ENCODE results near the gene SEC14L5. TPM values are rescaled to one million over a fixed set of nuclear protein-coding genes. Genes with fewer than 3 reads are reported as not detected.
A peak's percentile ranks its signal among the peaks of the same experiment; 100 is the strongest.

SEC14L5 gene
- total RNA-seq, 1 donor from 2014 or later, result 3.1 TPM

DNA sequence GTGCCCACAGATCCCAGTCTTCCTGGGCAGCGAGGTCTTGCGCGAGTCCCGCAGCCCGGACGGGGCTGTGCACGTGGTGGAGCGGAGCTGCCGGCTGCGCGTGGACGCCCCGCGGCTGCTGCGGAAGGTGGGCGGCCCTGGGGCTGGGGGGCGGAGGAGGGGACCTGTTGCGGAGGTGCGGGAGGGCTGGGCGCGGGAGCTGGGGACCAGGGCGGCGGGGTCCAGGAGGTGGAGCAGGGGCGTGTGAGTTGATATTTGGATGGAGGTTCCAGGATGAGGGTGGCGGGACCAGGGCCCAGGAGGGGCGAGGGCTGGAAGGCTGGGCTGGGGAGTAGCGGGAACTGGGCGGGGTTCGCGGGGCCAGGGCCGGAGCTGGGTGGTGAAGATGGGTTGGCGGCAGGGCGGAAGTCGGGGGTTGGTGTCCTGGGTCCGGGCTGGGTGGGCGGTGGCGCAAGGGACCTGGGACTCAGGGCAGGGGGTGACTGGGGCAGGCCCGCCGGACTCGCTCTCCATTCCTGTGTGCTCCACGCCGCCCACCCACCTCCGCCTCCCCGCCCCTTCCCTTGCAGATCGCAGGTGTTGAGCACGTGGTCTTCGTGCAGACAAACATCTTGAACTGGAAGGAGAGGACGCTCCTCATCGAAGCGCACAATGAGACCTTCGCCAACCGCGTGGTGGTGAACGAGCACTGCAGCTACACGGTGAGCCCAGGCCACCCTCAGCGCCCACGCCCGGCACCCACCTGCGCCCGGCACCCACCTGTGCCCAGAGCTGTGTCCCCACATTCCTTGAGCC lies 29.6 kb downstream of the SEC14L5 start:
- DNase-seq, result no peak

DNA sequence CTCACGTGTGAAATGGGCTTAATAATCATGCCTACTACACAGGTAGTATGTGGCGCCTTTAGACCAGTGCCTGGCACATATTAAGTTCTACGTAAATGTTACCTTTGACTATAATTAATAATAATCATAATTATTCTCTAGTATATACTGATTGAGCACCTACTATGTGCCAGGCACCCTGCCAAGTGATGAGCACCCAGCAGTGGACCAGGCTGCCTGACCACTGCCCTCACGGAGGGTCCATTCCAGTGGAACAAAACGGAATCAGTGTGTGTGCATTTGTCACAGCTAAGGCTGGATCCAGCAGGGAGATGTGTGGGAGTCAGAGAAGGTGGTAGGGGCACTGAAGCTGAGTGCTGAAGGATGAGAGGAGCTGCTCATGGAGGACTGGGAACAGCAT lies 30.5 kb downstream of the SEC14L5 start:
- no peak for DNase-seq

- DNase-seq, result no peak
These were observed 31.4 kb downstream of the SEC14L5 start for GRCh38 chr16:4989391-4990006.

DNA sequence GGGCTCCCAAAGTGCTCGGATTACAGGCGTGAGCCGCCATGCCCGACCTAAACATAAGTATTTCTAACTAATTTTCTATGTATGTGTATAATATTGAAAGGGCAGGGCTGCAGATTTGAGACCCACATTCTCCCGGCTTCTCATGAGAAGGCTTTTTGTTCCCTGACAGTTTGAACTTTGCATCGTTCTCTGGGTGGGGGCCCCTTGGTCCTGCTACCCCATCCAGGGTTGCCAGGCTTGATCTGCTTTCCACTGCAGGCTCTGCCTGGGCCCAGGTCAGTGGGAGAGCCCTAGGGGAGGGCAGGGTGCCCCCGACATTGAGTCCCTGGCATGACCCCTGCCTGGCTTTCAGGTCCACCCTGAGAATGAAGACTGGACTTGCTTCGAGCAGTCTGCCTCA lies 32.3 kb downstream of the SEC14L5 start:
- DNase-seq, result no peak

GRCh38 chr16:4991754-4992153 lies 33.6 kb downstream of the SEC14L5 start:
- DNase-seq, result no peak

GRCh38 chr16:4994719-4995434 lies 36.7 kb downstream of the SEC14L5 start:
- DNase-seq, result no peak

DNA sequence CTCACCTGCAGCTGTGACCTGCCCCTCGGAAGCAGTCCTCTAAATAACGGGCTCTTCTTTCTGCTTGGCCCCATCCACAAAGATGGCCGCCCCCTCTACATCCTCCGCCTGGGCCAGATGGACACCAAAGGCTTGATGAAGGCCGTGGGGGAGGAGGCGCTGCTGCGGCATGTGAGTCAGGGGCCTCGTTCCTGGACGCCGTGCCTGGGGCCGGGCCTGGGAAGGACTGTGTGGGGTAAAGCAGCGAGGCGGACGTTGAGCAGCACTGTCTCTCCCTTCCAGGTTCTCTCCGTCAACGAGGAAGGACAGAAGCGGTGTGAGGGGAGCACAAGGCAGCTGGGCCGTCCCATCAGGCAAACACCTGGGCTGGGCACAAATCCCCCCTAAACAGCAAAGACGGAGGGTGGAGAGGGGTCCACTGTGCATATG lies 42.5 kb downstream of the SEC14L5 start:
- no peak for DNase-seq

- DNase-seq, result no peak
These were observed 43.4 kb downstream of the SEC14L5 start for GRCh38 chr16:5001571-5001970.

- no peak for DNase-seq
These were observed 43.9 kb downstream of the SEC14L5 start for GRCh38 chr16:5001986-5002385.

GRCh38 chr16:5002699-5003143 lies 44.6 kb downstream of the SEC14L5 start:
- no peak for DNase-seq

- no peak for DNase-seq
These were observed 45.1 kb downstream of the SEC14L5 start for GRCh38 chr16:5003211-5003610.

DNA sequence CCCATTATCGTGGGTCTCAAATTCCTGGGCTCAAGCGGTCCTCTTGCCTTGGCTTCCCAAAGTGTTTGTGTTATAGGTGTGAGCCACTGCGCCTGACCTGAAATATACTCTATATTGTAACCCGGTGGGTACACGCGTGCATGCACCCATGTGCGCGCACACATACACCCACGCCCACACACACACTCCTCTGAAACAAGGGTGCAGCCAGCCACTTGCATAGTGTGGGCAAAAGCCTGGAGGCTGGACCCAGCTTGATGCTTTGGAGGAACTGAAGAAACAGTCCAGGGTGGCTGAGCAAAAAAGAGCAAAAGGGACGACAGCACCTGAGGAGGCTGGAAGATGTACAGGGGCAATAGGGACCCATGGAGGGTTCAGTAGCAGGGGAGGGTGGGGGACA lies 45.7 kb downstream of the SEC14L5 start:
- no peak for DNase-seq

DNA sequence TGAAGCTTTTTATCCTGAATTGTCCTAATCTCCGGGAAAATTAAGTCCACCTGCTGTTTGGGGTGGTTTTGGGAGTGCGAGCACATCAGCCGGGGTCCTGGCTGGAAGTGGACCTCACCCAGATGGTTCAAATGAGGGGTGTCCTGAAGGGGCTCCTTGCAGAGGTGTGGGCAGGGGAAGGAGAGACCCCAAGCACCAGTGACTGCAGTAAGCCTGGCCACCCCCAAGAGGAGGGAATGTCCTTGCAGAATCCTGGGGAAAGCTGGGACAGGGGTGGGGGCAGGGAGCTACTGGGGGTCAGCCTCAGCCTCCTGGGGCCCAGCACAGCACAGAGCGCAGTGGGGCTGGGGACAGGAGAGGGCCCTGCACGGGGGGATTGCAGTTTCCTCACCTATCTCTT lies 46.2 kb downstream of the SEC14L5 start:
- no peak for DNase-seq

GRCh38 chr16:5005916-5006315 lies 47.8 kb downstream of the SEC14L5 start:
- DNase-seq, result no peak

GRCh38 chr16:5006348-5007193 lies 48.4 kb downstream of the SEC14L5 start:
- peak; percentile 44 for DNase-seq

DNA sequence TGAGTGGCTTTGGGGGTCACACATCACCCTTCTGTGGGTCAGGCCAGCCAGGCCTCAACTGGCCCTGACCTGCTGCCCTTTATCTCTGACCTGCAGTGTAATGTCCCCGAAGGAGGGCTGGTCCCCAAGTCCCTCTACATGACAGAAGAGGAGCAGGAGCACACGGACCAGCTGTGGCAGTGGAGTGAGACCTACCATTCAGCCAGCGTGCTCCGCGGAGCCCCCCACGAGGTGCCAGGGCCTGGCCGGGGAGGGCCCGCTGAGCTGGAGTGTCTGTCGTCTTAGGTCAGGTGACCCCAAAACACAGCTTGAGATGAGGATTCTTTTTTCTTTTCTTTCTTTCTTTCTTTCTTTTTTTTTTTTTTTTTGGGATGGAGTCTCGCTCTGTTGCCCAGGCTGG lies 49.1 kb downstream of the SEC14L5 start:
- no peak for DNase-seq

DNA sequence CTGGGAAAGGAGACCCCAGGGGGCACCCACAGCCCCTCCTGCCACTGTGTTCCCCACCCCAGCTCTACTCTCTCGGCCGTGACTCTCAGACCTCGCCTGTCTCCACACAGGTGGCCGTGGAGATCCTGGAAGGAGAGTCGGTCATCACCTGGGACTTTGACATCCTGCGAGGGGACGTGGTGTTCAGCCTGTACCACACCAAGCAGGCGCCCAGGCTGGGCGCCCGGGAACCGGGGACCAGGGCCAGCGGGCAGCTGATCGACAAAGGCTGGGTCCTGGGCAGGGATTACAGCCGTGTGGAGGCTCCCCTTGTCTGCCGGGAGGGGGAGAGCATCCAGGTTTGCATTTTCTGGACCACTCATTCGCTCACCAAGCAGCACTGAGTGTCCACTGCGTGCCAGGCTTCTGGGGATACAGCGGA lies 50.2 kb downstream of the SEC14L5 start:
- no peak for DNase-seq

DNA sequence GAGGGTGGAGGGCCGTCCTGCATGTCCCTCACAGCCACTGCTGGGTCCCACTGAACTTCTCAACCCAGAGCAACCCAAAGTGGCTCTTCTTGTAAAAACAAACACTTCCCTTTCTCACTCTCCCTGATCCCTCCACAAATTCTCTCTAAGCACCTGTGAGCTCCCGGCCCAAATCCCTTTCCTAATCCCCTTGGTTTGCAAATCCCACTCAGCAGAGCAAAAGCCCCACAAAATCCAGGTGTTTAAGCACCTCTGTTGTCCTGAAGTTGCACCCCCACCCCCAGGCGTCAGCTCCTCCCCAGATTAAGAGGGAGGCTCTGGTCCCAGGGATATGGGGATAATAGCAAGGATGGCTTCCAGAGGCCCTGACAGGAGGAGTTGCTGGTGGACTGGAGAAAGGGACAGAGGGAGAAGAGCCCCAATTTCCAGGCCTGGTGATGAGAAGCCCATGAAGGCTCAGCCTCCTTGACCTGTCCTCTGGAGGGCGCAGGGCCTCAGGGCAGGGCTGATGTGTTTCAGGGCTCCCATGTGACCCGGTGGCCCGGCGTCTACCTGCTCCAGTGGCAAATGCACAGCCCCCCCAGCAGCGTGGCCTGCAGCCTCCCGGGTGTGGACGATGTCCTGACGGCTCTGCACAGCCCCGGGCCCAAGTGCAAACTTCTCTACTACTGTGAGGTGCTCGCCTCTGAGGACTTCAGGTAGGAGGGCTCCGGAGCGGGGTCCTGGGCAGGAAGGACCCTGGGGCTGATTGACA lies 52.6 kb downstream of the SEC14L5 start:
- no peak for DNase-seq

GRCh38 chr16:5011637-5012036 lies 53.5 kb downstream of the SEC14L5 start:
- no peak for DNase-seq

DNA sequence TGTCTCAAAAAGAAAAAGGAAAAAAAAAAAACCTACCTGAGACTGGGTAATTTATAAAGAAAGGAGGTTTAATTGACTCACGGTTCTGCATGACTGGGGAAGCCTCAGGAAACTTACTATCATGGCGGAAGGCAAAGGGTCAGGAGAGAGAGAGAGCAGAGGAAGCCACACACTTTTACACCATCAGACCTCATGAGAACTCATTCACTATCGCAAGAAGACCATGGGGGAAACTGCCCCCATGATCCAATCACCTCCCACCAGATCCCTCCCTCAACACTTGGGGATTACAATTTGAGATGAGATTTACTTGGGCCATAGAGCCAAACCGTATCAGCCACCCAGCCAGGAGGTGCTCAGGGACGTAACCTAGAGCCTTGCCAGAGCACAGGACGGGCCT lies 54.8 kb downstream of the SEC14L5 start:
- no peak for DNase-seq

- DNase-seq, result no peak
These were observed 57.2 kb downstream of the SEC14L5 start for GRCh38 chr16:5015351-5015750.

- DNase-seq, result no peak
These were observed 57.8 kb downstream of the SEC14L5 start for GRCh38 chr16:5015887-5016286.
